GM10248 (cell line): ENCODE results near the gene CTAG1A.

Experiments used
- CTCF ChIA-PET: fragments of 300-600 bp; sonication (Branson Sonifier 250); formaldehyde crosslinking; extraction: SDS; loops from one replicate; lab custom pipeline; 2021; ENCODE audit warnings: antibody characterized with exemption; lab: Yijun Ruan, JAX
- POLR2A ChIA-PET: fragments of 350-650 bp; sonication (Branson Sonifier 250); formaldehyde crosslinking; extraction: SDS; loops from one replicate; lab custom pipeline; 2020; ENCODE audit warnings: antibody characterized with exemption; lab: Yijun Ruan, JAX
- DNase-seq: peaks from one replicate; pipeline ENCODE4 v3.0.0; 2012; ENCODE audit errors: extremely low spot score
- TF ChIP-seq, protein P1 (sequence below): IDR thresholded peaks from 2 replicates; pipeline ENCODE4 v1.5.1; 2012; ENCODE audit warnings: mild to moderate bottlenecking, low read depth; ENCODE audit errors: extremely low read depth, missing control alignments, control extremely low read depth

Gene CTAG1A

DNA sequence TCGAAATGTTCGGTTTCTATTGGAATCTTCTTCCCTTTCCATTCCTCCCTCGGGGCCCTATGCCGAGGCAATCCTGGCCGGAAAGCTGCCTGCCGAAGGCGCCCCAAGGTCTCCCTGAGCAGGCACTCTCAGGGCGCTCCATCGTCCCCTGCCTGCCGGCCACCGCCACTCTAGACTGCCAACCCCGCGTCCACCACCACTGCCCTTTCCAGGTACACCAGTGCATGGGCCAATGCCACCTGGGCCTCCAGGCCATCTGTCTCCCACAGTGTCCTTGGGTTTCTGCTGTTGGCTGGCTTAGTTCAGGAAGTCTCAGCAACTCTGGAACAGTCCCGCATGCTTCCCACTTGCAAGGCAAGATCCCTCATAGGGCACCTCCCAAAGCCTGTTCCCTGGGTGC lies 14.6 kb downstream of the CTAG1A start:
- TF ChIP-seq, protein P1, sequence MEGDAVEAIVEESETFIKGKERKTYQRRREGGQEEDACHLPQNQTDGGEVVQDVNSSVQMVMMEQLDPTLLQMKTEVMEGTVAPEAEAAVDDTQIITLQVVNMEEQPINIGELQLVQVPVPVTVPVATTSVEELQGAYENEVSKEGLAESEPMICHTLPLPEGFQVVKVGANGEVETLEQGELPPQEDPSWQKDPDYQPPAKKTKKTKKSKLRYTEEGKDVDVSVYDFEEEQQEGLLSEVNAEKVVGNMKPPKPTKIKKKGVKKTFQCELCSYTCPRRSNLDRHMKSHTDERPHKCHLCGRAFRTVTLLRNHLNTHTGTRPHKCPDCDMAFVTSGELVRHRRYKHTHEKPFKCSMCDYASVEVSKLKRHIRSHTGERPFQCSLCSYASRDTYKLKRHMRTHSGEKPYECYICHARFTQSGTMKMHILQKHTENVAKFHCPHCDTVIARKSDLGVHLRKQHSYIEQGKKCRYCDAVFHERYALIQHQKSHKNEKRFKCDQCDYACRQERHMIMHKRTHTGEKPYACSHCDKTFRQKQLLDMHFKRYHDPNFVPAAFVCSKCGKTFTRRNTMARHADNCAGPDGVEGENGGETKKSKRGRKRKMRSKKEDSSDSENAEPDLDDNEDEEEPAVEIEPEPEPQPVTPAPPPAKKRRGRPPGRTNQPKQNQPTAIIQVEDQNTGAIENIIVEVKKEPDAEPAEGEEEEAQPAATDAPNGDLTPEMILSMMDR, result no peak
- DNase-seq, result peak; percentile 2
- CTCF ChIA-PET, result no interaction called here
- POLR2A ChIA-PET, result no interaction called here

DNA sequence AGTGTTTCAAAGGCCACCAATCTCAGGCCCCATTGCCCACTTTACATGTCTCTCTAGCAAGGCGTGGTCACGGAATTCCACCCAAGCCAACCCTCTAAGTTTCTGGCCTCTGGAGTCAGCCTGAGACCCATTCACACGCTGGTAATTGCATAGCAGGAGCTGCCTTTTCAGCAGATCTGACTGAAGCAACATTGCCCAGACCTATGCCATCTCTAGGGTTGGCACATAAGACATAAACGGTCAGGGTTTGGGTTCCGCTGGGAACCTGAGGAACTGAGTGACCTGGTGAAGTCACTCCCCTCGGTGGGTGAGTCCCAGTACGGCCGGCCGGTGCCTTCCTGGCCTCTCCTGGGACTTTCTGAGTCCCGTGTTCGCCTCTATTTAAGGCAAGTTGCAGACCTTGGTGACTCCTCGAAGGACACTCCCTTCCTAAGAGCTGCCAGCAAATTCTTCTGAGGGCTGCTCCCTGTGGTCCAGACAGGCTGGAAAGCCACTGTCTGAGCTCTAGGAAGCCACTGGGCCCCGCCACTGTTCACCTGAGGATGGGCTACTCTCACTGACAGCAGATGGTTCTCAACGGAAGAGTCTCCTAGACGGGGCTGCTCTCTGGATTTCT lies 15.9 kb downstream of the CTAG1A start:
- TF ChIP-seq, protein P1, result no peak
- peak; percentile 4 for DNase-seq
- CTCF ChIA-PET, result no interaction called here
- POLR2A ChIA-PET, result no interaction called here

DNA sequence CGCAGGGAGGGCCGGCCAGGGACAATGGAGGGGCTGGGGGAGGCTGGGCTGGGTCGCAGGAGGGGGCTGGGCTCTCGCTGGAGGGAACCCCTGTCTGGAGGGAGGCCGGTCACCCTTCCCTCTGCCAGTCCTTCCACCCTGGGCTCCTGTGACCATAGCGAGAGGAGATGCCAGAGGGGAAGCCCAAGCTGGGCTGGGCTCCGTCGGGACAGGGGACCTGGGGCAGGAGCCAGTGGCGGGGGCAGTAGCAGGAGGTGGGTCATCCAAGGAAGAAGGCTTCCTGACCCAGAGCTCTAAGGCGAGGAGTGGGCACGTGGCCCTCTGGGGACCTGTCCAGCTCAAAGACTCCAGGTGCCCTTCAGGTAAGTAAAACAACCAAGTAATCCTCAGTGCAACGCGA lies 17.3 kb downstream of the CTAG1A start:
- DNase-seq, result peak; percentile 3
- POLR2A ChIA-PET, result no interaction called here
- TF ChIP-seq, protein P1, result no peak
- CTCF ChIA-PET, result no interaction called here

DNA sequence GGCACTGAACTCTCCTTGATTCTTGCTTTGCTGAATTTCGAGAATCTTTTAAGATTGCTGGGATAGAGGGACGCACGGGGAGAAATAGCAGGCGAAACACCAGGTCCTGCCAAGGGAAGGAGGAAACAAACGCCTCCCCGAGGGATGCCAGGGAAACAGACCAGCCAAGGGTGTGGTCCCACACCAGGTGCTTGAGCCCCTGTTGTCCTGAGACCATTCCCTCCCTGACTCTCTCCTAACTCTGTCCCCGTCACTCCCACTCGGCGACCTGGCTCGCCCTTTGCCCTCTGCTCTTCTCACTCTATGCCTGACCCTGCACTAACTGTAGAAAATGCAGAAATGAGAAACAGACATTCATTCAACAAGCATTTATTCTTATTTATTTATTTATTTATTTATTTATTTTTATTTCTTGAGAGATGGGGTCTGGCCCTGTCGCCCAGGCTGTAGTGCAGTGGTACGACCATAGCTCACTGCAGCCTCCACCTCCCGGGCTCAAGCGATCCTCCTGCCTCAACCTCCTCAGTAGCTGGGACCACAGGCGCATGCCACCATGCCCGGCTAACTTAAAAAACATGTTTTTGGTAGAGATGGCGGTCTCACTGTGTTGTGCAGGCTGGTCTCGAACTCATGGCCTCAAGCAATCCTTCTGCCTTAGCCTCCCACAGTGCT lies 18.0 kb downstream of the CTAG1A start:
- CTCF ChIA-PET, result no interaction called here
- POLR2A ChIA-PET, result no interaction called here
- TF ChIP-seq, protein P1, result no peak

DNA sequence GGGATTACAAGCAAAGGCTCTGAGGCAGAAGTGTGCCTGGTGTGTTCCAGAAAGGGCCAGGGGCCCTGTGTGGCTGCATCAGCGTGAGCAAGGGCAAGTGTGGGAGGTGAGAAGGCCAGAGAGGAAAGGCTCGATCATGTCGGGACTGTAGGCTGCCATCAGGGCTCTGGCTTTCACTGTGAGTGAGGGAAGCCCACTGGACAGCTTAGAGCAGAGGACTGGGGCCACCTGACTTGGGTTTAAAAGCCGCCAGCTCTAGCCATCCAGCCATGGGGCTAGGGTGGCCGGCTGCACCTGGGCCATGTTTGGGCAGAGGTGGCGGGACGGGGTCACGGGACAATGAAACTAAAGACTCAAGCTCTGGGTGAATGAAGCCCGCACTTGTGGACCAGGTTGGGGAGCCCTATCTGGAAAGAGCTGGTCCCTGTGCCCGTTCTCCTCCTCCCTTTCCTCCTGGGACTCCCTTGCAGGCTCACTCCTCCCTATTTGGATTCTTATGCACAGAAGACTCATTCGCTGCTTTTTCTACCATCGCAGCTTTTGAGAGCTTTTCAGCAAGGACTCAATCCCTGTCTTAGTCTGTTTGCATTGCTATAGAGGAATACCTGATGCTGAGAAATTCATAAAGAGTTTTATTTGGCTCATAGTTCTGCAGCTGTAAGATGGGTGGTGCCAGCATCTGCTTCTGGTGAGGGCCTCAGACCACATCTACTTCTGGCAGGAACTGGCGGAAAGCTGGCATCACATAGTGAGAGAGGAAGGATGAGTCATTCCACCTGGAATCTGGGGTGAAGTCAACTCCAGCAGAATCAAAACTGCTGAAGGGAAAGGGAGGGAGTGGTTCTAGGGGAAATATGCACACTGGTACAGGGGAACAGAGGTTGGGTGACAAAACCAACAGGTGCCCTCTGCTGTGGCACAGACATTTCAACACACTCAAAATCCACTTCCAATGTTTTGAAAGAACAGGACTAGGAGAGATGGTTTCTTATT lies 18.8 kb downstream of the CTAG1A start:
- peak; percentile 2 for DNase-seq
- TF ChIP-seq, protein P1, result no peak

More for the DNA sequence above, 18.0 kb downstream of the CTAG1A start:
- DNase-seq, result no peak

DNA sequence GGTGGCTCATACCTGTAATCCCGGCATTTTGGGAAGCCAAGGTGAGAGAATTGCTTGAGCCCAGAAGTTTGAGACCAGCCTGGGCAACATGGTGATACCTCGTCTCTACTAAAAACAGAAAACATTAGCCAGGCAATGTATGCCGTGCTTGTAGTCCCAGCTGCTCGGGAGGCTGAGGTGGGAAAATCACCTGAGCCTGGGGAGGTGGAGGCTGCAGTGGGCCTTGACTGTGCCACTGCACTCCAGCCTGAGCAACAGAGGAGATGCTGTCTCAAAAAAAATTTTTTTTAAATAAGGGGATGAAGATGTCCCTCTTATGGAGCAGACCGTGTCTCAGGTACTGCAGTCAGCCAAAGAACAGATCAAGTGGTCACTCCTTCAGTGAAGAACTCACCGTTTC lies 20.6 kb downstream of the CTAG1A start:
- POLR2A ChIA-PET, result no interaction called here
- TF ChIP-seq, protein P1, result no peak
- CTCF ChIA-PET, result no interaction called here
- no peak for DNase-seq

More for the DNA sequence above, 18.8 kb downstream of the CTAG1A start:
- ChIA-PET CTCF (no interaction called here), POLR2A (no interaction called here)
